ENCODE data around the gene PSMC5. TPM values are rescaled to one million over a fixed set of nuclear protein-coding genes. Genes with fewer than 3 reads are reported as not detected.
"Not testable (repeated sequence)": the region's sequence is repeated elsewhere in the genome, so short reads cannot be mapped to it uniquely, and the experiment has no call there.

Gene PSMC5
- 95.5 and 108 TPM in 2 replicates for total RNA-seq

DNA sequence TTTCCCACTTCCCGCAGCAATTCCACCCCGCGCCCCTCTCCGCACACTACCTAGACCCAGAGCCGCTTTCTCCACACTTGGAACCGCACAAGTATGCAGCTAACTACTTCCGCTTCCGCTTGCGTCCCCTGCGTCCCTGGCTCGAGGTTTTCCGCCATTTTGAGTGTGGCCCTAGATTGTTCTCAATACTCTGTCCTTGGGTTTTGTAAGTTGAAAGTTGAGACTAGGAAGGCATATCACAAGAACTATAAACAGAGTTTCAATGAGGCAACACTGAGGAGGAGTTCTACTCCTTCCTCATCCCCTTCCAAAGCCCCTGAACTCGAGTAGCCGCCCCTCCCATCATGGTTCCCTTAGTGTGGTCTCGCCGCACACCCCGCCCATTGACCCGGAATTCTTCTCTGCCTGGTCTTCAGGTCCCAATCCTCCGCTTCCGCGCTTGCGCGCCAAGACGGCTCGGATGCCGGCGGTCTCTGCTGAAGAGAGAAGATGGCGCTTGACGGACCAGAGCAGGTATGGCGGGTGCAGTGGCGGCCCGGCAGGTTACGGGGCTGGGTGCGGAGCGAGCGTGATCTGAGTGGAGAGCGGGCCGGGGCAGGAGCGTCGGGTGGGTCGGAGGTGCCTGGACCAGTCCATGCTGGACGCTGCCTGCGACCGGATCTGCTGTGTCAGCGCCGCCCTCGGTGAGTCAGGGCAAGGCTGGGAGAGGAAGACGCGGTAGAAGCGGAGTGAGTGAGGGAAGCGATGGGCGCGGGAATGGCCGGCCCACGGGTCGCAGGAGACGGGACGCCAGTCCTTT, at the start of gene PSMC5, which contains the start of gene FTSJ3:
Gene PSMC5, plus strand, starts transcription at position 430 of the 799 bp plus-strand sequence. Its CDS starts 60 bp downstream, at position 490.
Gene FTSJ3, minus strand, starts transcription at position 662 of the 799 bp plus-strand sequence. CDS start 761 bp downstream, outside the sequence.
- peak; percentile 92 for DNase-seq (ENCODE audit: extremely low read depth, low read depth, low spot score)

DNA sequence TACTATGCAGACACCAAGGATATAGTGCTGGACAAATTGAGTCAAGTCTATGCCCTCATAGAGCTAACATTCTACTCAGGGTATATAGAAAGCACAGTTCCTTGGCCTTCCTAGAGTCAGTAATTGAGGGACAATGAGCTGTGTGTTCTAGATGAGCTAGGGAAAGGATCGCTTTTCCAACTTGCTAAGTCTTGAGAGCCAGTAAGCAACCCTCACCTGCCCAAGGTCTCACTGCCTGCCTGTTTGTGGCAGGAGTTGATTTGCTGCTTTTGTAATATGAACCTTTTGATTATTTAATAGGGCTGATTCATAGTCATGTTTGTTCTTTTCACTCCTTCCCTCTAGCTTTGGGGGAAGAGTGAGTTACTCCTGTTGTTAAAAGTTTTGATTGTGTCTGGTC, 46.7 kb upstream of the PSMC5 start:
- no peak for DNase-seq (ENCODE audit: extremely low read depth, low read depth, low spot score)

DNA sequence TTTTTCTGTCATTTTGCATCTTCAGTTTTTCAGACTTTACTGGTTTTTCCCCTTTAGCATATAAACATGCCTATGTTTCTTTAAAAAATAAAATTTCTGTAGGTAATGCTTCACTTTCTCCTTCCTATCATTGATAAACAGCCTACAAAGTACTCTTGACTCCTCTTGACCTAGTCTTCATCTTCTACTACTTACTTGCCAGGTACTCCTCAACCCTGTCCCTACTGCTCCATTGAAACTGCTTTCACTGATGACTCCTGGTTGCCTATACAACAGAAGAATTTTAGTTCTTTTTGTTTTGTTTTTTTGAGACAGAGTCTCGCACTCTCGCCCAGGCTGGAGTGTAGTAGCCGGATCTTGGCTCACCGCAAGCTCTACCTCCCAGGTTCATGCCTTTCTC, 46.3 kb upstream of the PSMC5 start:
- no peak for DNase-seq (ENCODE audit: extremely low read depth, low read depth, low spot score)

DNA sequence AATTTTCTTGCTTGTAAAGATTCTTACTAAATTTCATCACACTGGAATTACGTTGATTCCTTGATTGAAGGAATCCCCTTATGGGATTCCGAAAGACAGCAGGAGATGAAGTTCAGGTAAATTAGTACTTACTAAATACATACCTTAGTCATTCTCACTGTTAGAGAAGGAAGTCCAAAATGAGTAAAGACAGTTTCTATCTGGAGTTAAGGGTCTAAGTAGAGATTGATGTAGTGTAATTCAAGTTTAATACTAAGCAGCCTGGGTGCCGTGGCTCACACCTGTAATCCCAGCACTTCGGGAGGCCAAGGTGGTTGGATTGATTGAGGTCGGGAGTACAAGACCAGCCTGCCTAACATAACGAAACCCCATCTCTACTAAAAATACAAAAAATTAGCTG, 43.7 kb upstream of the PSMC5 start:
- DNase-seq (ENCODE audit: extremely low read depth, low read depth, low spot score), result no peak

DNA sequence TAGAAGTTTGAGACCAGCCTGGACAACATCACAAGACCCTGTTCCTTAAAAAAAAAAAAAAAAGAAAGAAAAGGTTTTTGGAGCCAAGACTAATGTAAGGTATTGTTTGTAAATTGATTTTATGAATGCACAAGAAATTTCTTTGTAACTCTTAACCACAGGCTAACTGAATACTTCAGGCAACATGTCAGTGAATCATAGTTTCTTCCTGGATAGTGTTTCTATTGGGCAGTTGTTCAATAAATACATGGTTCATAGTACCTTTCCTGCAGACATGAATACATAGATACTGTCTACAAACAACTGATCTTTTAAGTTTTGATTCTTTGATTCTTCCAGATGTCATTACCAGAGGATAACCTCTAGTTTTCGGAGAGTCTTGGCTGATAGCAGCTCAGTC, 41.7 kb upstream of the PSMC5 start:
- no peak for DNase-seq (ENCODE audit: extremely low read depth, low read depth, low spot score)

DNA sequence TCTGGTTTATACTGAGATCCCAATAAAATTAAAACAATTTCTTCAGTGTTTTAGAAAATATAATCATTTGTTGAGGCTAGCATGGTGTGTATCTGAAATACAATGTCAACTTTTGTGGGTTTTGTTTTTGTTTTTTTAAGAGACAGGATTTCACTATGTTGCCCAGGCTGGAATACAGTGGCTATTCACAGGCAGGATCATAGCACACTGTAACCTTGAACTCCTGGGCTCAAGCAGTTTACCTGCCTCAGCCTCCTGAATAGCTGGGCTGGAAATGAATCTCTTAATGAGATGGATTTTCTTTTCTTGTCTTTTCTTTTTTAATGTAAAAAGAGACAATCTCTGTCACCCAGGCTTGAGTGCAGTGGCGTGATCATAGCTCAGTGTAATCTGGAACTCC, 41.1 kb upstream of the PSMC5 start:
- DNase-seq (ENCODE audit: extremely low read depth, low read depth, low spot score), result no peak

DNA sequence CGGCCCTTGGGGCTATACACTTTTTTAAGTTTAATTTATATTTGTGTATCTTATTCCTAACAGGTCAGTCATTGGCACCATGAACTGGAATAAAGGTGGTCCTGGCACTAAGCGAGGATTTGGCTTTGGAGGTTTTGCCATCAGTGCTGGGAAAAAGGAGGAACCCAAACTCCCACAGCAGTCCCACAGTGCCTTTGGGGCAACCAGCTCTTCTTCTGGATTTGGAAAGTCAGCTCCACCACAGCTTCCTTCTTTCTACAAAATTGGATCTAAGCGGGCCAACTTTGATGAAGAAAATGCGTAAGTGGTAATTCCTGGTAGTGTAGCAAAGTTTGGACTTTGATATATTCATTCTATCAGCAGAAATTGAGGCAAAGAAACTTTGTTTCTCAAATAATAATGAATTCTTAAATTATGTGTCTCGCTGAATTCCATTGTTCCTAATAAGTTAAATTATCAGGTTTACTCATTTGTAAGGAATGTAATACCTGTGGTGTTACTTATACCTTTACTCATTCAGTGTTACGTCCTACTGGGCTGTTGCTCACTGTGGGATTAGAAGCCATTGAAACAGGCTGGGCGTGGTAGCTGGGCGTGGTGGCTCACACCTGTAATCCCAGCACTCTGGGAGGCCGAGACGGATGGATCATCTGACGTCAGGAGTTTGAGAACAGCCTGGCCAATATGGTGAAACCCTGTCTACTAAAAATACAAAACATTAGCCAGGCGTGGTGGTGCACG, 40.1 kb upstream of the PSMC5 start:
- no peak for DNase-seq (ENCODE audit: extremely low read depth, low read depth, low spot score)

DNA sequence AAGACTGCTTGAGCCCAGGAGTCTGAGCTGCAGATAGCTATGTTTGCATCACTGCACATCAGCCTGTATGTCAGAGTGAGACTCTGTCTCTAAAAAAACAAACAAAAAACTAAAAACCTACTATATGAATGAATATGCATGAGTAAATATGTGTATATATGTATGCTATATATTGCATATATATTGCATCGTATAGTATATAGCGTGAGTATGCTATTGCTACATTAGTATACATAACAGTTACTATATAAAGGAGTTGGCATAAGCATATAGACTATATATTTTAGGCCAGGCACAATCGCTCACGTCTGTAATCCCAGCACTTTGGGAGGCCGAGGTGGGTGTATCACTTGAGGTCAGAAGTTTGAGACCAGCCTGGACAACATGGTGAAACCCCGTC, 37.2 kb upstream of the PSMC5 start:
- no peak for DNase-seq (ENCODE audit: extremely low read depth, low read depth, low spot score)

DNA sequence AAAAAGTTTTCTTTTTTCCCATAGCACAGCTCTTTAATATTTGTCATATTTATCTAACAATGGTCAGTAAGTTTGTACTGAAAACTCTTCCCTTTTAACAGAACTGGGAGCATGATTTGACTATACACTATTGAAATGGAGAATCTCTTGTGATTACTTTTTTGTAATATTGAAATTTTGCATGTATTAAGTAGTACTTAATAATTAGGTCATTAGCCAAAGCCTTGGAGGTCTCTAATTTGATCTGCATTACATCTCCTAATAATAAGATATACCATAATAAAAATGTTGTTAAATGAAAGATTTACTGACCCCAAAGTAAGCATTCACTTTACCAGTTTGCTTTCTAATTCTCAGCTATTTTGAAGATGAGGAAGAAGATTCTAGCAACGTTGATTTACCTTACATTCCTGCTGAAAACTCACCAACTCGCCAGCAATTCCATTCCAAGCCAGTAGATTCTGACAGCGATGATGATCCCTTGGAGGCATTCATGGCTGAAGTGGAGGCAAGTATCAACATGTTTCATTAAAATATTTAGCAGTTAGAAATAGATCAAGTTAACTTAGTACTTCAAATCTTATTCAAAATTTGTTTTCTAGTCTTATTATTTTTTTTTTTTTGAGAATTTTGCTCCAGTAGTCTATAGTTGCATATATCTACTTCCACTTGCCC, 35.0 kb upstream of the PSMC5 start:
- DNase-seq (ENCODE audit: extremely low read depth, low read depth, low spot score), result no peak

DNA sequence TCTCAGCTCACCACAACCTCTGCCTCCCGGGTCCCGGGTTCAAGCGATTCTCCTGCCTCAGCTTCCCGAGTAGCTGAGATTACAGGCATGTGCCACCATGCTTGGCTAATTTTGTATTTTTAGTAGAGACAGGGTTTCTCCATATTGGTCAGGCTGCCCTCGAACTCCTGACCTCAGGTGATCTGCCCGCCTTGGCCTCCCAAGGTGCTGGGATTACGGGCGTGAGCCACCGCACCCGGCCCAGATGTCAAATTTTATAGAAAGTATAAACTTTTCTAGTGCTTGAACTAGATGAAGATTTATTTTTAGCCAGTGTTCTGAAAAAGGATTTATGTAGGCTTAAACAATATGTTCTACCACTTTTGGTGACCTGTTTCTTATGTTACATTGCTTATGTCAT, 30.9 kb upstream of the PSMC5 start:
- DNase-seq (ENCODE audit: extremely low read depth, low read depth, low spot score), result not testable (repeated sequence)

DNA sequence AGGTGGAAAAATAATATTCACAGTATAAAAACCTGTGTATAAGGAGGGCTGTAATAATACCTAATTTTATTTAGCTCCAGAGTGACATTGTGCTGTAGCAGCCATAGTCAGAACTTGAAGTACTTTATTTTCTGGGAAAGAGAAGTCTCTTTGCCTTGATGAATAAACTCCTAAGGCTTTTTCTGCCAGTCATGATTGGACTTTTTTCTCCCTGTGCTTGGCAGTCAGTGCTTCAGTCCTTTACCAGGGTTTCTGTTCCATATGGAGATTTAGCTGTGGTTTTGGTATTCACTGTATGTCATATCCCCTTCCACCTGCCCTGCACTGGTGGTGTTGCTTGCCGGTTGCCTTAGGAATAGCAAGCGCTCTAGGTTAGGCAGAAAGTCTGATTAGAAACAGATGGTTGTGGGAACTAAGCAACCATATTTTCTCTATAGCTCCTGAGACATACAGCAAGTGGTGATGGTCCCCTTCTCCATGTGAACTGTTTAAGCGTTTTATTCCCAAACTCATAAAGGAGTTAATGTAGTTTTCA, 28.6 kb upstream of the PSMC5 start:
- DNase-seq (ENCODE audit: extremely low read depth, low read depth, low spot score), result no peak

DNA sequence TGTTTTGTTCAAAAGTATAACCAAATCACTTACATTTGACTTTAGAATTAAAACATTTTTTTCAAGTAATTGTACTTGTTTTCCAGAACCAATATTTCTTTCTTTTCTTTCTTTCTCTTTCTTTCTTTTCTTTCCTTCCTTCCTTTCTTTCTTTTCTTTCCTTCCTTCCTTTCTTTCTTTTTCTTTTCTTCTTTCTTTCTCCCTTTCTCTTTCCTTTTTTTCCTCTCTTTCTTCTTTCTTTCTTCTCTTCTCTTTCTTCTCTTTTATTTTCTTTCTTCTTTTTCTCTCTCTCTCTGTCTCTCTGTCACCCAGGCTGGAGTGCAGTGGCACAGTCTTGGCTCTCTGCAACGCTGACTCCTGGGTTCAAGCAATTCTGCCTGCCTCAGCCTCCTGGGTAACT, 26.4 kb upstream of the PSMC5 start:
- DNase-seq (ENCODE audit: extremely low read depth, low read depth, low spot score), result no peak

DNA sequence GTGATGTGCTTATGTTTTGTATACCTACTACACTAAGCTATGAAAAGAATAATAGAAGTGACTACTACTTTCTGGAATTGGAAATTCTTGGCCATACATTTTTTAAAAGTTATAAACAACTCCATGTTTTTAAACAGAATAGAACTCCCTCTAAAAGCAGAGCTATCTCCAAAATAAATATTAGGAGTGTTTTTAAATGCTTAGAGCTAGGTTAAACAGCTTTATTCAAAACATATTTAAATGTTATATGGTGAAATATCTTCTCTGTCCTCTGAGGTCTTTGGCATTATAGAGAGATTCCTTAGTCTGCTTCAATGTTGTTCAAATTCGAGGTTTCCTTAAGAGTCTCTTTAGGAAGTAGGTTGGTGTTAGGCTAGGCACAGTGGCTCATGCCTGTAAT, 22.9 kb upstream of the PSMC5 start:
- DNase-seq (ENCODE audit: extremely low read depth, low read depth, low spot score), result no peak

DNA sequence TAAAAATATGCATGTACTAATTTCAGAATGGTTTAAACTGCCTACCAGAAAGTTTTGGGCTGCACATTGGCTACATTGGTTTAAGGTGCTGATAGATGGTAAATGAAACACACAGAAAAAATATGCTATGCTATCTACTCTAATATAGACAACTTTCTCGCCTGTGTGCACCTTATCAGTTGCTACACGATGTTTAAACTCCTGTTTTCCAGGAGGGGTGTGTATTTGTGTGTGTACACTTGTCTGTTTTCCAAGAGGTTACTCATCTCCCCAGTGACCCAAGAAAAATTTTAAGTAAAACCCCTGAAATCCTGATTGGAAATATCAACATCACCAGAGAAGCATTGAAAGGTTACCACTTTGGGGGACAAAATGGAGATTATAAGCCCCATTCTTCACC, 21.6 kb upstream of the PSMC5 start:
- DNase-seq (ENCODE audit: extremely low read depth, low read depth, low spot score), result no peak

DNA sequence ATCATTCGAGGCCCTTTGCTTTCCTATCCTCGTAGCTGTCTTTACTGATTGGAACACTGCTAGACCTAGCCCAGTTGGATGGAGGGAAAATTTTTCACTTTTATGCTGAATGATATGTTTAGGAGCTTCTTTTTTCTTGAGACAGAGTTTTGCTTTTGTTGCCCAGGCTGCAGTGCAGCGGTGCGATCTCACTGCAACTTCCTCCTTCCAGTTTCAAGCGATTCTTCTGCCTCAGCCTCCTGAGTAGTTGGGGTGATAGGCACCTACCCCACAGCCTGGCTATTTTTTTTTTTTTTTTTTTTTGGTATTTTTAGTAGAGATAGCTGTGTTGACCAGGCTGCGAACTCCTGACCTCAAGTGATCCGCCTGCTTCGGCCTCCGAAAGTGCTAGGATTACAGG, 17.3 kb upstream of the PSMC5 start:
- DNase-seq (ENCODE audit: extremely low read depth, low read depth, low spot score), result no peak

DNA sequence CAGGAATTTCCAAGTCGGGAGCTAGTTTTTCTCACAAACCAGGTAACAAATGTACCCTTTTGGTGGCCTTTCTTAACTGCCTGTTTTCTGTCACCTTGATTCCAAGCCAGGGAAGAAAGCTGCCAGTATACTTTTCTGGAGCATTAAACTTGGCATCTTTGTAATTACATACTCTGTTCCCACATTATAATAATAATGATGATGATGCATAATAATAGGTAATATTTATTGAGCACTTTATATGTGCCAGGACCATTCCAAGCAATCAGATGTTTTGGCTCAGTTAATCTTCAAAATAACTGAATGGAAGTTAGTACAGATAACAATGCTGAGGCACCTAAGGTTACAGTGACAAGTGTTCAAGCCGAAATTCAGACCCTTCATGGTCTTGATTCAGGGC, 11.1 kb upstream of the PSMC5 start:
- DNase-seq (ENCODE audit: extremely low read depth, low read depth, low spot score), result no peak

DNA sequence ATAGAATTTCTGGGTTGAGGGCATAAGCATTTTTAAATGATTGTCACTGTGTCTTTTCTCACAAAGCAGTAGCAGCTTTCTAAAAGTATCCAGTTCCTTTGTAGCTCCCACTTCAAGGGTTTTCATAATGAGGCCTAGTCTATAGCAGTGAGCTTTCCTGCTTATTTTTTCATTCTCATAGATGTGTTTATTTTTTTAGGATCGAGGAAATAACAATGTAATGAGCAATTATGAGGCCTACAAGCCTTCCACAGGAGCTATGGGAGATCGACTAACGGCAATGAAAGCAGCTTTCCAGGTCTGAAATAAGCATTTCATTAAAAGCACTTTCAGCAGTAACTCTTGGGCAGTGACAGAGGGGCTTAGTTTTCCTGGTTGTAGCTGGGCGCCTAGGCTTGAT, 10.6 kb upstream of the PSMC5 start:
- DNase-seq (ENCODE audit: extremely low read depth, low read depth, low spot score), result no peak

DNA sequence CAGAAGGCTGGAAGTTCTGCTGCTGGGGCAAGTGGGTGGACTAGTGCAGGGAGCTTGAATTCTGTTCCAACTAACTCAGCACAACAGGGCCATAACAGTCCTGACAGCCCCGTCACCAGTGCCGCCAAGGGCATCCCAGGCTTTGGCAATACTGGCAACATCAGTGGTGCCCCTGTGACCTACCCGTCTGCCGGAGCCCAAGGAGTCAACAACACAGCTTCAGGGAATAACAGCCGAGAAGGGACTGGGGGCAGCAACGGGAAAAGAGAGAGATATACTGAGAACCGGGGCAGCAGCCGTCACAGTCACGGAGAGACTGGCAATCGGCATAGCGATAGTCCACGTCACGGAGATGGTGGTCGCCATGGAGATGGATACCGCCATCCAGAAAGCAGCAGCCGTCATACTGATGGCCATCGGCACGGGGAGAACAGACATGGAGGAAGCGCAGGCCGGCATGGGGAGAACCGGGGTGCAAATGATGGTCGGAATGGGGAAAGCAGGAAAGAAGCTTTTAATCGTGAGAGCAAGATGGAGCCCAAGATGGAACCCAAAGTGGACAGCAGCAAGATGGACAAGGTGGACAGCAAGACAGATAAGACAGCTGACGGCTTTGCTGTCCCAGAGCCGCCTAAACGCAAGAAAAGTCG, 9.4 kb upstream of the PSMC5 start:
- DNase-seq (ENCODE audit: extremely low read depth, low read depth, low spot score), result no peak

DNA sequence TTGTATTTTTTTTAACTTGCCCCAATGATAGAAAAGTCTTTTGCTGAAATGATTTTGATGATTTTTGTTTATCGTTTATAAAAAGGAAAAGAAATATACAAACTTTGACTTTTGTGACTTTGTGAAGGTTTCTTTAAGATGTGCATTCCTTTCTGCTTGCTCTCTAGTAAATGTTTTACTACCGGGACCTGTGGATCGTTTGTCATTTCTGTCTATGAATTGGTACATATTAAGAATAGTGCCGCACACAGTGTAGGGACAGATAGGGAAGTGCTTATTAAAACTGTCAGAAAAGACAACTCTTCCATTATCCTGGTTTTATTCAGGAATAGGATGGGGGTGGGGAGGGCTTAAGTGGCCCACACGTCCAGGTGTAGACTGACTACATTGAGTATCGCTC, 8.1 kb upstream of the PSMC5 start:
- no peak for DNase-seq (ENCODE audit: extremely low read depth, low read depth, low spot score)

DNA sequence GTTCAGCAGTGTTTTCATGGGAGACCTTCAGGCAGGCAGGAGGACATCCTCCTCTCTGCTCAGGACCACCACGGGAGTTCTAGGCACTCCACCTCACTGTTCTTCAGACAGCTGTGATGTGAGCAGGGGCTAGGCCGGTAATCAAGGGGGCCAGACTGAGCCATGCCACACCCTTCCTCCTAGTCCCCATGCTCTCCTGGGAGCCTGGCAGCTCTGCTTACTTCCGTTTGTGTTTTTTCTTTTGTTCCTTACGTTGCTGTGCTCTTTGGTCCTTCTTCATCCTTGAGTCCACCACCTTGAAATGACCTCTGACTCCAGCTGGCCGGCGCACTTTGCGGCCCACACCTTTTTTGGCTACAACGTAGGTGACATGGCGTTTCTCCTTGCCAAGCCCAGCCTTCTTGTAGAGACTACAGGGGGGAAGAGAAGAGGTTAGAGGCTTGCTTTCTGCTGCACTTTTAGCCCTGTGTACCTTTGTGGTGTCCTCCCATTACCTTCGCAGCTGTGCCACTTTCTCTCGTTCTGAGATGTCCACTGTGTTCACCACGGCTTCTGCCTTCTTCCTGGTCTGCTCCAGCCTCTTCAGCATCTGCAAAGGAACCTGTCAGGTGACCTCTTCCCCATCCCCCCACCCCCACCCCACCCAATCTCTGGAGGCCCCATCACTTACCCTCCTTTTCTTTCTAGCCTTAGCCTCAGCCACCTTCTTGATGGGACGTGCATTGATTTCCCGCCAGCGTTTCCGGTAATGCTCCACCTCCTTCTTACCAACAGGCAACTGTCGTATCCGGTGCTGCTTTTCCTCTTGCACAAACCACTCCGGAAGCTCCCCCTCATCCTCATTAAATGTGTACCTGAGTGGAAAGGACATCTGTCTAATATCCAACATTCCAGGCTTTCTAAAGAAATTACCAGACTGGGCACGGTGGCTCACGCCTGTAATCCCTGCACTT, 7.4 kb upstream of the PSMC5 start:
- no peak for DNase-seq (ENCODE audit: extremely low read depth, low read depth, low spot score)
